GM06990 (cell line): Measurements from ENCODE around the gene HECW1.
"Not testable (repeated sequence)": the region's sequence is repeated elsewhere in the genome, so short reads cannot be mapped to it uniquely, and the experiment has no call there.

Source experiments
- DNase-seq: peaks from one replicate; pipeline ENCODE4 v3.0.0-alpha.2; 2011; ENCODE audit not compliant: insufficient read length; ENCODE audit errors: extremely low read depth
- H3K27me3 ChIP-seq: replicated peaks from 2 replicates; pipeline ENCODE4 v1.6.0; 2011; ENCODE audit warnings: low read length; ENCODE audit not compliant: control insufficient read depth, insufficient read depth
- H3K36me3 ChIP-seq: 2 replicates; pipeline ENCODE4 v1.5.1; 2011; ENCODE audit warnings: low read length; ENCODE audit not compliant: control insufficient read depth, insufficient read depth
- H3K4me3 ChIP-seq: replicated peaks from 2 replicates; pipeline ENCODE4 v1.5.1; 2011; ENCODE audit warnings: low read depth, mild to moderate bottlenecking, control low read depth, low read length
- TF ChIP-seq, protein P1 (sequence below): IDR thresholded peaks from 2 replicates; pipeline ENCODE4 v1.5.1; 2011; ENCODE audit warnings: low read length, control low read depth, mild to moderate bottlenecking, inconsistent platforms; ENCODE audit not compliant: insufficient read depth, poor library complexity, severe bottlenecking

HECW1 gene

DNA sequence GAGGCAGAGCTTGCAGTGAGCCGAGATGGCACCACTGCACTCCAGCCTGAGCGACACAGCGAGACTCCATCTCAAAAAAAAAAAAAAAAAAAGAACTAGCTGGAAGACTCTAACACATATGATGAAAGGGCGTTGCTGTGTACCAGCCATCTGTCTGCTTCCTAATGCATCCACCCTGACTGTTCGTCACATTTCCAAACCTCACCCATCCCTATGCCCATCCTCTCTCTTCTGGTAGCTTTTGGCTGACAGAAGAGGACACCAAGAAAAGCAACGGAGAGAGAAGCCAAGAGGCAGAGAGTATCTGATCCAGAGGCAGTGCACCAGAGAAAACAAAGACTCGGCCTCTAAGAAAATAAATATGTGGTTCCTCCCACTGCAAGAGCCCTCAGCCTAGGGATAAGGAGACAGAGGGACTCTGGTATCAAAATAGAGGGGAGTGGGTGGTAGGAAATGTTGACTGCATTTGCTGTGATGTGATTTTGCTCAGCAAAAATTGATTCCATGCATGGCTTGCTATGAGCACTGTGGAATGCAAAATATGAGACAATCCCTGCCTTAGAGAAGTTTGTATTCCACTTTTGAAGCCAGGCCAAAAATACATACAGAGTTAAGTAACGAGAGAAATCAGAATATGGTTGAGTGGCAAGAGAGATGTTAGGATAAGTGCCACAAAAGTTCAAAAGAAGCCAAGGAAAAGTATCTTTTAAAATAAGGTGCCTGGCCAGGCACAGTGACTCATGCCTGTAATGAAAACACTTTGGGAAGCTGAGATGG is 369.6 kb downstream of the HECW1 start:
- DNase-seq, result no peak
- Histone ChIP-seq H3K27me3 (no peaks in the 10 kb centered on the region), H3K4me3 (no peak overlapping the region), H3K36me3 (no peaks in the 10 kb centered on the region)
- TF ChIP-seq, protein P1, sequence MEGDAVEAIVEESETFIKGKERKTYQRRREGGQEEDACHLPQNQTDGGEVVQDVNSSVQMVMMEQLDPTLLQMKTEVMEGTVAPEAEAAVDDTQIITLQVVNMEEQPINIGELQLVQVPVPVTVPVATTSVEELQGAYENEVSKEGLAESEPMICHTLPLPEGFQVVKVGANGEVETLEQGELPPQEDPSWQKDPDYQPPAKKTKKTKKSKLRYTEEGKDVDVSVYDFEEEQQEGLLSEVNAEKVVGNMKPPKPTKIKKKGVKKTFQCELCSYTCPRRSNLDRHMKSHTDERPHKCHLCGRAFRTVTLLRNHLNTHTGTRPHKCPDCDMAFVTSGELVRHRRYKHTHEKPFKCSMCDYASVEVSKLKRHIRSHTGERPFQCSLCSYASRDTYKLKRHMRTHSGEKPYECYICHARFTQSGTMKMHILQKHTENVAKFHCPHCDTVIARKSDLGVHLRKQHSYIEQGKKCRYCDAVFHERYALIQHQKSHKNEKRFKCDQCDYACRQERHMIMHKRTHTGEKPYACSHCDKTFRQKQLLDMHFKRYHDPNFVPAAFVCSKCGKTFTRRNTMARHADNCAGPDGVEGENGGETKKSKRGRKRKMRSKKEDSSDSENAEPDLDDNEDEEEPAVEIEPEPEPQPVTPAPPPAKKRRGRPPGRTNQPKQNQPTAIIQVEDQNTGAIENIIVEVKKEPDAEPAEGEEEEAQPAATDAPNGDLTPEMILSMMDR, result no peak

DNA sequence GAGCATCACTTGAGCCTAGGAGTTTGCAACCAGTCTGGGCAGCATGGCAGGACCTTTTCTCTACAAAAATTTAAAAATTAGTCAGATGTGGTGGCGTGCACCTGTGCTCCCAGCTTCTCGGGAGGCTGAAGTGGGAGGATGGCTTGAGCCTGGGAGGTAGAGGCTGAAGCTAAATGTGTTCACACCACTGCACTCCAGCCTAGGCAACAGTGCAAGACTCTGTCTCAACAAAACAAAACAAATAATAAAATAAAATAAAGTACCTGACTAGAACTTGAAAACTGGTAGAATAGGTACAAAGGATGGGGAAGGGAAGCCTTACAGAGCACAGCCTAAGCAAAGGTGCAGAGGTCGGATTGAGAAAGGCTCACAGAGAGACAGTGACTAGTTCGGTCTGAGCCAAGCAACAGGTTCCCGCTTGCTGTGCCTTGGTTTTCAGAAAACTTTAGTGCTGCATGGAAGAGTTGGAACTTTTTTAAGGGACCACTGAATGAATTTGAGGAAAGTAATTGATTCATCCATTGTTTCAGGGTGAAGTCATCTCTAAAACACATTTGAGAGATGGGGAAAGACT is 370.3 kb downstream of the HECW1 start:
- TF ChIP-seq, protein P1, result no peak
- Histone ChIP-seq H3K27me3 (no peaks in the 10 kb centered on the region), H3K36me3 (no peaks in the 10 kb centered on the region), H3K4me3 (no peak overlapping the region)
- no peak for DNase-seq

GRCh38 chr7:43484678-43485395 is 372.4 kb downstream of the HECW1 start:
- DNase-seq, result no peak
- TF ChIP-seq, protein P1, result no peak
- Histone ChIP-seq H3K36me3 (no peaks in the 10 kb centered on the region), H3K4me3 (no peak overlapping the region), H3K27me3 (no peaks in the 10 kb centered on the region)

GRCh38 chr7:43485580-43485979 is 373.1 kb downstream of the HECW1 start:
- H3K36me3 ChIP-seq, result no peaks in the 10 kb centered on the region
- no peaks in the 10 kb centered on the region for H3K27me3 ChIP-seq
- TF ChIP-seq, protein P1, result no peak
- H3K4me3 ChIP-seq, result no peak overlapping the region
- no peak for DNase-seq

DNA sequence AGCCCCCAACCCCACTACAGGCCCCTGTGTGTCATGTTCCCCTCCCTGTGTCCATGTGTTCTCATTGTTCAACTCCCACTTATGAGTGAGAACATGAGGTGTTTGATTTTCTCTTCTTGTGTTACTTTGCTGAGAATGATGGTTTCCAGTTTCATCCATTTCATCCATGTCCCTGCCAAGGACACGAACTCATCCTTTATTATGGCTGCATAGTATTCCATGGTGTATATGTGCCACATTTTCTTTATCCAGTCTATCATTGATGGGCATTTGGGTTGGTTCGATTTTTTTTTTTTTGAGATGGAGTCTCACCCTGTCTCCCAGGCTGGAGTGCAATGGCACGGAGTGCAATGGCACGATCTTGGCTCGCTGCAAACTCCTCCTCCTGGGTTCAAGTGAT is 373.6 kb downstream of the HECW1 start:
- DNase-seq, H3K27me3 ChIP-seq, H3K36me3 ChIP-seq, H3K4me3 ChIP-seq: not testable (repeated sequence)

- TF ChIP-seq, protein P1, result no peak
- H3K4me3 ChIP-seq, result no peak overlapping the region
- H3K27me3 ChIP-seq, result no peaks in the 10 kb centered on the region
- H3K36me3 ChIP-seq, result no peaks in the 10 kb centered on the region
- DNase-seq, result no peak
Observed at GRCh38 chr7:43486634-43487033, 374.2 kb downstream of the HECW1 start.
